H1 (cell line): ENCODE data around the gene RFTN2. TPM values are rescaled to one million over a fixed set of nuclear protein-coding genes. Genes with fewer than 3 reads are reported as not detected.

Experiments used
- CTCF ChIA-PET: fragments of 300-600 bp; sonication (Branson Sonifier 250); formaldehyde crosslinking; loops from one replicate; lab custom pipeline; 2021; ENCODE audit not compliant: partially characterized antibody; lab: Charles Lee
- POLR2A ChIA-PET: fragments of 300-600 bp; sonication (Branson Sonifier 250); formaldehyde crosslinking; loops from one replicate; lab custom pipeline; 2021; ENCODE audit warnings: inconsistent platforms; ENCODE audit not compliant: partially characterized antibody; lab: Charles Lee
- DNase-seq, 2 experiments: peaks; one replicate each; pipeline versions ENCODE4 v3.0.0 to v3.0.0-alpha.2; 2010 to 2022; ENCODE audit warnings: low spot score in 2 of 2, low read depth in 1 of 2, mixed read lengths in 1 of 2
- FAIRE-seq: peaks from 2 replicates; lab custom pipeline; 2011; peaks lifted over from hg19 to GRCh38; lab: Jason Lieb, UNC
- H2AFZ ChIP-seq: 2 replicates; pipeline ENCODE4 v1.8.1; 2012; ENCODE audit warnings: low read length, inconsistent platforms
- H2AK5ac ChIP-seq: 2 replicates; pipeline ENCODE4 v1.6.1; 2013; ENCODE audit warnings: low read depth, low read length
- H2BK120ac ChIP-seq: replicated peaks from 2 replicates; pipeline ENCODE3; 2013; ENCODE audit warnings: low read depth, low read length, inconsistent platforms
- H2BK12ac ChIP-seq: 2 replicates; pipeline ENCODE4 v1.6.1; 2013; ENCODE audit warnings: low read depth, low read length
- H2BK15ac ChIP-seq: 2 replicates; pipeline ENCODE4 v1.6.1; 2013; ENCODE audit warnings: low read length
- H2BK20ac ChIP-seq: 2 replicates; pipeline ENCODE4 v1.6.1; 2013; ENCODE audit warnings: low read length
- H2BK5ac ChIP-seq: 2 replicates; pipeline ENCODE4 v1.6.1; 2013; ENCODE audit warnings: low read depth, low read length
- H3K14ac ChIP-seq: 2 replicates; pipeline ENCODE4 v1.6.1; 2013; ENCODE audit warnings: inconsistent platforms; ENCODE audit not compliant: insufficient read length
- H3K18ac ChIP-seq: 2 replicates; pipeline ENCODE4 v1.6.1; 2013; ENCODE audit warnings: low read length; ENCODE audit errors: extremely low read depth
- H3K23ac ChIP-seq: 2 replicates; pipeline ENCODE4 v1.6.1; 2013; ENCODE audit warnings: inconsistent platforms; ENCODE audit not compliant: insufficient read length
- H3K23me2 ChIP-seq: 2 replicates; pipeline ENCODE4 v1.6.1; 2013; ENCODE audit warnings: low read depth, low read length
- H3K27ac ChIP-seq: 2 replicates; pipeline ENCODE4 v1.6.1; 2011; ENCODE audit warnings: low read depth, low read length, inconsistent platforms
- H3K27me3 ChIP-seq, 4 experiments: replicated peaks in 1 of 4; 1 replicate in 1 of 4; 2 replicates in 3 of 4; pipeline versions ENCODE4 v1.6.1 to v1.8.1; 2011 to 2013; ENCODE audit warnings: low read length in 3 of 4, mild to moderate bottlenecking in 3 of 4, inconsistent platforms in 2 of 4, mixed read lengths in 2 of 4, moderate library complexity in 1 of 4; ENCODE audit not compliant: control insufficient read depth in 3 of 4, insufficient read depth in 3 of 4; ENCODE audit errors: extremely low read depth in 1 of 4
- H3K36me3 ChIP-seq, 4 experiments: 2 replicates each; pipeline versions ENCODE4 v1.6.1 to v1.8.1; 2011 to 2013; ENCODE audit warnings: mild to moderate bottlenecking in 4 of 4, low read length in 3 of 4, moderate library complexity in 2 of 4, control low read depth in 1 of 4, inconsistent platforms in 1 of 4; ENCODE audit not compliant: insufficient read depth in 4 of 4, control insufficient read depth in 2 of 4
- H3K4ac ChIP-seq: replicated peaks from 2 replicates; pipeline ENCODE3; 2013; ENCODE audit warnings: low read length, low read depth, mixed read lengths, inconsistent platforms; ENCODE audit not compliant: insufficient read length
- H3K4me1 ChIP-seq, 4 experiments: replicated peaks in 1 of 4; 1 replicate in 1 of 4; 2 replicates in 3 of 4; pipeline versions ENCODE4 v1.6.1 to v1.8.1; 2011 to 2013; ENCODE audit warnings: low read length in 3 of 4, inconsistent platforms in 2 of 4, mixed read lengths in 1 of 4; ENCODE audit not compliant: insufficient read depth in 4 of 4, control insufficient read depth in 3 of 4
- H3K4me2 ChIP-seq, 2 experiments: 2 replicates each; pipeline versions ENCODE4 v1.6.1 to v1.8.1; 2011 to 2013; ENCODE audit warnings: low read depth in 2 of 2, low read length in 2 of 2, control low read depth in 1 of 2, inconsistent platforms in 1 of 2, mild to moderate bottlenecking in 1 of 2; ENCODE audit not compliant: insufficient read depth in 1 of 2
- H3K4me3 ChIP-seq, 4 experiments: fragments of 200-600, 300-600 bp in 1 of 4; sonication (generic), shearing (Covaris generic), sonication (Bioruptor Twin) in 1 of 4; 2 replicates each; pipeline versions ENCODE4 v1.5.1 to v1.8.1; 2011 to 2016; ENCODE audit warnings: low read length in 4 of 4, low read depth in 3 of 4, control low read depth in 2 of 4, inconsistent platforms in 2 of 4, mild to moderate bottlenecking in 2 of 4, mixed read lengths in 1 of 4, moderate library complexity in 1 of 4; ENCODE audit not compliant: insufficient read depth in 2 of 4; ENCODE audit errors: extremely low read depth in 1 of 4
- H3K56ac ChIP-seq: replicated peaks from 2 replicates; pipeline ENCODE3; 2013; ENCODE audit warnings: low read depth, mild to moderate bottlenecking, mixed read lengths, low read length, inconsistent platforms; ENCODE audit not compliant: insufficient read length
- H3K79me1 ChIP-seq: 2 replicates; pipeline ENCODE4 v1.6.1; 2013; ENCODE audit warnings: low read depth, low read length, control low read depth
- H3K79me2 ChIP-seq, 2 experiments: 2 replicates each; pipeline versions ENCODE4 v1.6.1 to v1.8.1; 2012 to 2013; ENCODE audit warnings: low read length in 2 of 2, mild to moderate bottlenecking in 2 of 2, inconsistent platforms in 1 of 2; ENCODE audit not compliant: insufficient read depth in 2 of 2, control insufficient read depth in 1 of 2
- H3K9ac ChIP-seq, 4 experiments: replicated peaks in 1 of 4; 1 replicate in 1 of 4; 2 replicates in 3 of 4; pipeline versions ENCODE4 v1.6.1 to v1.8.1; 2011 to 2013; ENCODE audit warnings: low read depth in 3 of 4, low read length in 3 of 4, control low read depth in 2 of 4, mild to moderate bottlenecking in 2 of 4, moderate library complexity in 2 of 4, inconsistent platforms in 1 of 4; ENCODE audit errors: extremely low read depth in 1 of 4
- H3K9me3 ChIP-seq, 2 experiments: 2 replicates each; pipeline versions ENCODE4 v1.6.1 to v1.8.1; 2012 to 2013; ENCODE audit warnings: mild to moderate bottlenecking in 2 of 2, moderate library complexity in 2 of 2, control low read depth in 1 of 2, inconsistent platforms in 1 of 2, low read depth in 1 of 2, low read length in 1 of 2, mixed read lengths in 1 of 2; ENCODE audit not compliant: insufficient read depth in 2 of 2
- H4K20me1 ChIP-seq, 2 experiments: replicated peaks in 1 of 2; 2 replicates each; pipeline versions ENCODE3 to v1.8.1; 2011 to 2013; ENCODE audit warnings: inconsistent platforms in 2 of 2, low read length in 2 of 2, mild to moderate bottlenecking in 1 of 2; ENCODE audit not compliant: insufficient read depth in 2 of 2, control insufficient read depth in 1 of 2
- H4K5ac ChIP-seq: 2 replicates; pipeline ENCODE4 v1.6.1; 2013; ENCODE audit warnings: low read length, low read depth, mixed read lengths, inconsistent platforms; ENCODE audit not compliant: insufficient read length
- H4K8ac ChIP-seq: 2 replicates; pipeline ENCODE4 v1.8.0; 2013; ENCODE audit warnings: mild to moderate bottlenecking, moderate library complexity, low read length, inconsistent platforms; ENCODE audit not compliant: insufficient read depth; ENCODE audit errors: extremely low read depth
- H4K91ac ChIP-seq: replicated peaks from 2 replicates; pipeline ENCODE3; 2013; ENCODE audit warnings: low read length, mixed read lengths, inconsistent platforms; ENCODE audit not compliant: insufficient read length
- BCL11A ChIP-seq, 2 experiments: IDR thresholded peaks; one replicate each; pipeline ENCODE4 v1.6.1; 2011; ENCODE audit warnings: low read depth in 2 of 2, low read length in 2 of 2, mild to moderate bottlenecking in 2 of 2
- BRCA1 ChIP-seq: IDR thresholded peaks from 2 replicates; pipeline ENCODE4 v1.6.1; 2012; ENCODE audit warnings: low read depth, low read length, improper control_type of control experiment
- CBX5 ChIP-seq: fragments of 300-800, 300-1000 bp; sonication (generic); IDR thresholded peaks from 2 replicates; pipeline ENCODE4 v1.7.1; 2016; ENCODE audit warnings: antibody characterized with exemption, low read length, low read depth
- HDAC2 ChIP-seq, 2 experiments: fragments of 300-600 bp in 1 of 2; sonication (generic) in 1 of 2; IDR thresholded peaks; 2 replicates each; pipeline ENCODE4 v1.6.1; 2011 to 2012; ENCODE audit warnings: low read depth in 2 of 2, low read length in 2 of 2, mild to moderate bottlenecking in 2 of 2, moderate library complexity in 2 of 2, borderline replicate concordance in 1 of 2, inconsistent platforms in 1 of 2
- MAX ChIP-seq: IDR thresholded peaks from 2 replicates; pipeline ENCODE4 v1.6.1; 2012; ENCODE audit warnings: inconsistent platforms
- POLR2A ChIP-seq, 2 experiments: IDR thresholded peaks; 1 replicate in 1 of 2; 2 replicates in 1 of 2; pipeline ENCODE4 v1.6.1; 2011; ENCODE audit warnings: low read depth in 2 of 2, low read length in 2 of 2, mild to moderate bottlenecking in 2 of 2; ENCODE audit errors: control extremely low read depth in 1 of 2
- POLR2AphosphoS5 ChIP-seq: IDR thresholded peaks from 2 replicates; pipeline ENCODE4 v1.6.1; 2011; ENCODE audit warnings: low read depth, low read length
- SAP30 ChIP-seq: fragments of 300-600 bp; sonication (generic); IDR thresholded peaks from 2 replicates; pipeline ENCODE4 v1.7.1; 2012; ENCODE audit warnings: low read length, moderate library complexity, mild to moderate bottlenecking, inconsistent platforms; ENCODE audit not compliant: insufficient read depth, insufficient replicate concordance
- SP2 ChIP-seq: IDR thresholded peaks from 2 replicates; pipeline ENCODE4 v1.6.1; 2012; ENCODE audit warnings: mild to moderate bottlenecking, low read length, inconsistent platforms
- SUZ12 ChIP-seq: fragments of 200-600 bp; sonication (generic); IDR thresholded peaks from 2 replicates; pipeline ENCODE4 v1.6.1; 2012; ENCODE audit warnings: mild to moderate bottlenecking, inconsistent platforms, low read length, moderate library complexity, mixed read lengths
- TAF7 ChIP-seq: optimal IDR thresholded peaks from 2 replicates; pipeline ENCODE3; 2011; ENCODE audit warnings: low read depth, mild to moderate bottlenecking, inconsistent platforms, low read length, moderate library complexity, borderline replicate concordance
- USF2 ChIP-seq: IDR thresholded peaks from 2 replicates; pipeline ENCODE4 v1.6.1; 2011; ENCODE audit warnings: low read length, improper control_type of control experiment
- ZNF274 ChIP-seq: IDR thresholded peaks from 2 replicates; pipeline ENCODE4 v1.7.0; 2012; ENCODE audit warnings: low read length, borderline replicate concordance; ENCODE audit errors: extremely low read depth
- WGBS, 2 experiments: shearing (Covaris generic) in 1 of 2; methylation state at CpG; one replicate each; pipeline versions ENCODE4 v1.1.6 to v1.1.7; 2013 to 2015; ENCODE audit warnings: low lambda C conversion rate in 2 of 2, mixed read lengths in 2 of 2, inconsistent platforms in 1 of 2, low coverage in 1 of 2, missing lambda C conversion rate in 1 of 2; ENCODE audit not compliant: insufficient replicate concordance in 2 of 2, insufficient coverage in 1 of 2, insufficient read length in 1 of 2; ENCODE audit errors: extremely low coverage in 1 of 2, missing lambda C conversion rate in 1 of 2; 5-methylcytosine and 5-hydroxymethylcytosine counted together
- polyA plus RNA-seq, 7 experiments: library from polyadenylated mRNA; depleted of rRNA in 3 of 7; stranded (reverse) in 5 of 7; unstranded in 2 of 7; fragments of >200 nt in 5 of 7; fragments of 200-250 nt in 2 of 7; gene quantifications; 1 replicate in 5 of 7; 2 replicates in 1 of 7; 4 replicates in 1 of 7; pipeline versions ENCODE4 v1.2.1 to v1.2.3, GENCODE V29; 2011 to 2013; ENCODE audit warnings: missing spikeins in 2 of 7, mixed read lengths in 2 of 7
- total RNA-seq: library from RNA; stranded (reverse); fragmentation: NEBNext Ultra II Directional; extraction: Animal tissue kit (Norgen Biotek cat#: 25700); gene quantifications from 2 replicates; pipeline ENCODE4 v1.2.1, GENCODE V29; 2021

The RFTN2 gene
- total and polyA plus RNA-seq, 2 of the 8 experiments (the other 6 are each of a cell fraction or from before 2014, with no cell fraction given): 2.3 to 2.4 TPM

DNA sequence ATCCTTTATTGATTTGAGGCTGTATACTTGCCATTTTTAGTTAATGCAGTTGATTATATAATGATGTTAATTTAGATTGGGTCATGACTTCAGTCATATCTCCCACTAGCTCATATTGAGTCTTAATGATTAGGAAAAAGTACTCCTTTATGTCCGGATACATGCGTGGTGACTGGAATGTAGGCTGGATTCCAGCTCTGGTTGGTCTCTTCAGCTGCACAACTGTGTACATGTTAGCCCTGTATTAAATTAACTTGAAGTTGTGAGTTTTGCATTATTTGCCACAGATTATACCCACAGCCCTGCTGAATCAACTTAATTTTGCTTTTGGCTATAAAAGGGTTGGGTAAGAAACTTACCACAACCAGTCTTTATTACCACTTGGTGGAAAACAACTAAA is 137.0 kb downstream of the RFTN2 start:
- H3K27me3 ChIP-seq: no peaks in the 10 kb centered on the region
- H3K79me2 ChIP-seq: peaks cover 0 to 32% of the 10 kb centered on the region in 2 experiments; a peak in 3 of 4 replicates
- CTCF ChIA-PET: no interaction called here
- TF ChIP-seq BCL11A (IDR thresholded peaks at IDR 0.05; ENCODE audit: low read depth in 2 of 2, low read length in 2 of 2) (no peak), BRCA1 (no peak), USF2 (no peak), CBX5 (no peak), MAX (no peak), POLR2AphosphoS5 (no peak), HDAC2 (IDR thresholded peaks at IDR 0.05; ENCODE audit: borderline replicate concordance in 1 of 2, low read depth in 2 of 2, low read length in 2 of 2) (no peak), SP2 (no peak), POLR2A (IDR thresholded peaks at IDR 0.05; ENCODE audit: control extremely low read depth in 1 of 2, low read depth in 2 of 2, low read length in 2 of 2) (no peak), SAP30 (no peak), SUZ12 (no peak), TAF7 (no peak), ZNF274 (no peak)

More for the DNA sequence above, 137.0 kb downstream of the RFTN2 start:
- H3K23ac ChIP-seq: no peak overlapping the region
- H4K20me1 ChIP-seq: peaks cover 0 to 3% of the 10 kb centered on the region in 2 experiments
- no peak overlapping the region for H2BK5ac ChIP-seq
- no peak overlapping the region for H3K56ac ChIP-seq
- H2AFZ ChIP-seq: no peak overlapping the region
- no peak overlapping the region for H3K4me3 ChIP-seq
- H3K4ac ChIP-seq: no peak overlapping the region
- H3K36me3 ChIP-seq: peaks cover 2 to 46% (median 24%) of the 10 kb centered on the region in 4 experiments; a peak in 6 of 8 replicates
- H3K4me2 ChIP-seq: no peak overlapping the region
- H4K91ac ChIP-seq: no peak overlapping the region
- H4K8ac ChIP-seq: no peak overlapping the region
- no peak overlapping the region for H3K14ac ChIP-seq
- no peak overlapping the region for H2BK20ac ChIP-seq
- H3K79me1 ChIP-seq: no peaks in the 10 kb centered on the region; the same call in 1 of the 2 replicates
- no peak overlapping the region for H3K18ac ChIP-seq
- H2BK15ac ChIP-seq: no peak overlapping the region
- DNase-seq: no peak
- no peaks in the 10 kb centered on the region for H3K4me1 ChIP-seq
- H2BK12ac ChIP-seq: no peak overlapping the region
- H3K27ac ChIP-seq: no peak overlapping the region
- POLR2A ChIA-PET: interaction anchor here (0.8 kb wide), 1 partner anchor 37 kb away, joined by 3 read pairs; no protein-coding TSS in a partner anchor
- H3K23me2 ChIP-seq: no peaks in the 10 kb centered on the region
- no peak overlapping the region for H3K9ac ChIP-seq
- 97% methylated on average over 2 of the region's 2 CpGs; no CpG with 5 or more reads in 1 of the 2 experiments for WGBS, 2 experiments
- no peak overlapping the region for H4K5ac ChIP-seq
- FAIRE-seq: no peak
- no peaks in the 10 kb centered on the region for H3K9me3 ChIP-seq
- no peak overlapping the region for H2BK120ac ChIP-seq
- H2AK5ac ChIP-seq: no peak overlapping the region
